Activated T-helper 2 cell treated with anti-CD3 and anti-CD28 coated beads, Interferon-gamma antibody, Interleukin-2, Interleukin-4, amounts not matched to agents 10 μg/mL and 5 μg/mL and 100 μg/mL, durations not matched to agents 14 hours and 24 hours and 36 hours (primary cell): Measurements from ENCODE around the gene C3. TPM values are rescaled to one million over a fixed set of nuclear protein-coding genes. Genes with fewer than 3 reads are reported as not detected.
"Not testable (repeated sequence)": the region's sequence is repeated elsewhere in the genome, so short reads cannot be mapped to it uniquely, and the experiment has no call there.

Source experiments
- DNase-seq: peaks from one replicate; pipeline ENCODE4 v3.0.0; 2021; ENCODE audit warnings: low spot score
- H3K27ac Mint-ChIP-seq: one replicate; pipeline ENCODE4 v1.8.0; 2021; ENCODE audit warnings: mixed read lengths
- H3K27me3 Mint-ChIP-seq: one replicate; pipeline ENCODE4 v1.8.0; 2021; ENCODE audit warnings: low read depth, mixed read lengths
- H3K36me3 Mint-ChIP-seq: one replicate; pipeline ENCODE4 v1.8.0; 2021; ENCODE audit warnings: low read depth, mixed read lengths
- H3K4me1 Mint-ChIP-seq: one replicate; pipeline ENCODE4 v1.8.0; 2021; ENCODE audit warnings: low read depth, mixed read lengths
- H3K4me3 Mint-ChIP-seq: one replicate; pipeline ENCODE4 v1.8.0; 2021; ENCODE audit warnings: low read depth, mild to moderate bottlenecking, moderate library complexity, mixed read lengths
- H3K9me3 Mint-ChIP-seq: one replicate; pipeline ENCODE4 v1.8.0; 2021; ENCODE audit warnings: mixed read lengths
- intact Hi-C: fragments of 100-400 bp; cut with micrococcal nuclease; formaldehyde crosslinking; loops from one replicate; pipeline ENCODE4 v1.15.1; 2023
- total RNA-seq: library from RNA; stranded (reverse); gene quantifications from 2 replicates; pipeline ENCODE4 v1.2.3, GENCODE V29; 2022

Gene C3
- total RNA-seq = 4.4 and 6.3 TPM in 2 replicates

GRCh38 chr19:6720369-6721137 is at the start of gene C3:
TSS of gene C3 (minus strand) at chr19:6720650. CDS start at chr19:6720589, 61 bp downstream.
- Mint-ChIP-seq H3K4me3 (no peak within 1 kb of the TSS), H3K9me3 (no peaks in the 10 kb centered on the region), H3K36me3 (no peaks in the 10 kb centered on the region), H3K4me1 (peaks cover 27% of the 10 kb centered on the region), H3K27me3 (peaks cover 2% of the 10 kb centered on the region), H3K27ac (no peak within 1 kb of the TSS)
- no peak for DNase-seq
- intact Hi-C loops = no loop called here

- intact Hi-C loops = loop anchor here (5.0 kb wide), 1 partner anchor 252 kb away; no protein-coding TSS in a partner anchor
- no peak for DNase-seq
- no peak overlapping the region for H3K27ac Mint-ChIP-seq
- H3K4me3 Mint-ChIP-seq = no peak overlapping the region
- H3K4me1 Mint-ChIP-seq = peaks cover 39% of the 10 kb centered on the region
- no peaks in the 10 kb centered on the region for H3K9me3 Mint-ChIP-seq
- peaks cover 9% of the 10 kb centered on the region for H3K36me3 Mint-ChIP-seq
- no peaks in the 10 kb centered on the region for H3K27me3 Mint-ChIP-seq
Measured at GRCh38 chr19:6769006-6769619, 48.7 kb upstream of the C3 start.

GRCh38 chr19:6768236-6768785 is 47.9 kb upstream of the C3 start:
- H3K27ac Mint-ChIP-seq = peak overlapping the region; percentile 91
- H3K27me3 Mint-ChIP-seq = no peaks in the 10 kb centered on the region
- intact Hi-C loops = loop anchor here (5.0 kb wide), 1 partner anchor 251 kb away; no protein-coding TSS in a partner anchor
- no peaks in the 10 kb centered on the region for H3K9me3 Mint-ChIP-seq
- H3K36me3 Mint-ChIP-seq = peaks cover 4% of the 10 kb centered on the region
- H3K4me3 Mint-ChIP-seq = peak overlapping the region; percentile 89
- H3K4me1 Mint-ChIP-seq = peaks cover 34% of the 10 kb centered on the region
- DNase-seq = no peak

- peak within 1 kb of the TSS; percentile 89 for H3K4me3 Mint-ChIP-seq
- peak within 1 kb of the TSS; percentile 91 for H3K27ac Mint-ChIP-seq
- peaks cover 33% of the 10 kb centered on the region for H3K4me1 Mint-ChIP-seq
- intact Hi-C loops = loop anchor here (1.0 to 5.0 kb wide), 2 partner anchors 28 to 250 kb away; partner anchors contain the start of gene TRIP10
- no peaks in the 10 kb centered on the region for H3K9me3 Mint-ChIP-seq
- no peaks in the 10 kb centered on the region for H3K27me3 Mint-ChIP-seq
- H3K36me3 Mint-ChIP-seq = peaks cover 3% of the 10 kb centered on the region
- DNase-seq = peak; percentile 92
Measured at GRCh38 chr19:6767357-6768235, 47.1 kb upstream of the C3 start, which contains the start of gene SH2D3A. TSS of gene SH2D3A (minus strand) at chr19:6767435. CDS start at chr19:6763748, 3,687 bp downstream.

GRCh38 chr19:6767081-6767356 is 46.6 kb upstream of the C3 start:
- no peaks in the 10 kb centered on the region for H3K36me3 Mint-ChIP-seq
- peaks cover 29% of the 10 kb centered on the region for H3K4me1 Mint-ChIP-seq
- no peak for DNase-seq
- H3K4me3 Mint-ChIP-seq = peak overlapping the region; percentile 89
- H3K27me3 Mint-ChIP-seq = no peaks in the 10 kb centered on the region
- H3K27ac Mint-ChIP-seq = peak overlapping the region; percentile 80
- intact Hi-C loops = loop anchor here (1.0 to 5.0 kb wide), 2 partner anchors 28 to 250 kb away; partner anchors contain the start of gene TRIP10
- H3K9me3 Mint-ChIP-seq = no peaks in the 10 kb centered on the region

GRCh38 chr19:6766357-6767080 is 46.1 kb upstream of the C3 start:
- Mint-ChIP-seq H3K36me3 (peaks cover under 1% of the 10 kb centered on the region), H3K27ac (peak overlapping the region; percentile 80), H3K4me1 (peaks cover 24% of the 10 kb centered on the region), H3K27me3 (no peaks in the 10 kb centered on the region), H3K9me3 (no peaks in the 10 kb centered on the region), H3K4me3 (peak overlapping the region; percentile 89)
- DNase-seq = no peak
- intact Hi-C loops = loop anchor here (1.0 to 5.0 kb wide), 2 partner anchors 27 to 249 kb away; partner anchors contain the start of gene TRIP10

- no peak for DNase-seq
- Mint-ChIP-seq H3K27ac (peak overlapping the region; percentile 80), H3K27me3 (no peaks in the 10 kb centered on the region), H3K36me3 (peaks cover 5% of the 10 kb centered on the region), H3K4me1 (peaks cover 24% of the 10 kb centered on the region), H3K4me3 (peak overlapping the region; percentile 89), H3K9me3 (no peaks in the 10 kb centered on the region)
- intact Hi-C loops = loop anchor here (5.0 kb wide), 1 partner anchor 249 kb away; no protein-coding TSS in a partner anchor
Measured at GRCh38 chr19:6765738-6766356, 45.4 kb upstream of the C3 start.

GRCh38 chr19:6762253-6762797 is 41.9 kb upstream of the C3 start:
- H3K9me3 Mint-ChIP-seq = not testable (repeated sequence)

GRCh38 chr19:6761053-6761676 is 40.7 kb upstream of the C3 start:
- DNase-seq = no peak
- no peak overlapping the region for H3K27ac Mint-ChIP-seq

More at GRCh38 chr19:6762253-6762797, 41.9 kb upstream of the C3 start:
- H3K4me3 Mint-ChIP-seq, H3K27ac Mint-ChIP-seq, DNase-seq, intact Hi-C loops, H3K27me3 Mint-ChIP-seq, H3K4me1 Mint-ChIP-seq: not testable (repeated sequence)
- peaks cover 11% of the 10 kb centered on the region for H3K36me3 Mint-ChIP-seq

GRCh38 chr19:6760606-6761005 is 40.2 kb upstream of the C3 start:
- Mint-ChIP-seq H3K9me3 (no peaks in the 10 kb centered on the region), H3K27me3 (no peaks in the 10 kb centered on the region)
- intact Hi-C loops = no loop called here

More at GRCh38 chr19:6761053-6761676, 40.7 kb upstream of the C3 start:
- Mint-ChIP-seq H3K9me3 (no peaks in the 10 kb centered on the region), H3K4me3 (no peak overlapping the region), H3K4me1 (peaks cover 2% of the 10 kb centered on the region), H3K36me3 (peaks cover 16% of the 10 kb centered on the region), H3K27me3 (no peaks in the 10 kb centered on the region)
- intact Hi-C loops = no loop called here

More at GRCh38 chr19:6760606-6761005, 40.2 kb upstream of the C3 start:
- Mint-ChIP-seq H3K27ac (no peak overlapping the region), H3K4me1 (no peaks in the 10 kb centered on the region), H3K4me3 (no peak overlapping the region), H3K36me3 (peaks cover 16% of the 10 kb centered on the region)
- DNase-seq = no peak
